OCI-LY7 (cell line): ENCODE data around the gene DUSP21.
"Not testable (repeated sequence)": the region's sequence is repeated elsewhere in the genome, so short reads cannot be mapped to it uniquely, and the experiment has no call there.

Experiments
- EZH2phosphoT487 ChIP-seq: fragments of 200-600 bp; sonication (generic); IDR thresholded peaks from 2 replicates; pipeline ENCODE4 v1.6.1; 2018; ENCODE audit warnings: low read depth, borderline replicate concordance, mild to moderate bottlenecking, mixed run types, antibody characterized with exemption, low read length, moderate library complexity, mixed read lengths
- TF ChIP-seq, protein P1 (sequence below): fragments of 200-600 bp; sonication (generic); conservative IDR thresholded peaks from 2 replicates; pipeline ENCODE4 v1.5.1; 2014; ENCODE audit warnings: mild to moderate bottlenecking, antibody characterized with exemption, low read length, moderate library complexity, mixed read lengths

DNA sequence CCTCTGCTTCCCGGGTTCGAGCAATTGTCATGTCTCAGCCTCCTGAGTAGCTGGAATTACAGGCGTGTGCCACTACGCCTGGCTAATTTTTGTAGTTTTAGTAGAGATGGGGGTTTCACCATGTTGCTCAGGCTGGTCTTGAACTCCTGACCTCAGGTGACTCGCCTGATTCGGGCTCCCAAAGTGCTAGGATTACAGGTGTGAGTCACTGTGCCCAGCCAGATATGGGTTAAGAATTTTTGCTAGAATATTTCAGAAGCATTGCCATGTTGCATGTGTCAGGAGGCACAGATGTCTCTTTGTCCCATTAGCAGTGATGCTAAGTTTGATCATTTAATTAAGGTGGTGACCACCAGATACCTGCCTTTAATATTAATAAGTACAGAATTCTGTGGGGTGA, 7.1 kb downstream of the DUSP21 start:
- TF ChIP-seq, protein P1, sequence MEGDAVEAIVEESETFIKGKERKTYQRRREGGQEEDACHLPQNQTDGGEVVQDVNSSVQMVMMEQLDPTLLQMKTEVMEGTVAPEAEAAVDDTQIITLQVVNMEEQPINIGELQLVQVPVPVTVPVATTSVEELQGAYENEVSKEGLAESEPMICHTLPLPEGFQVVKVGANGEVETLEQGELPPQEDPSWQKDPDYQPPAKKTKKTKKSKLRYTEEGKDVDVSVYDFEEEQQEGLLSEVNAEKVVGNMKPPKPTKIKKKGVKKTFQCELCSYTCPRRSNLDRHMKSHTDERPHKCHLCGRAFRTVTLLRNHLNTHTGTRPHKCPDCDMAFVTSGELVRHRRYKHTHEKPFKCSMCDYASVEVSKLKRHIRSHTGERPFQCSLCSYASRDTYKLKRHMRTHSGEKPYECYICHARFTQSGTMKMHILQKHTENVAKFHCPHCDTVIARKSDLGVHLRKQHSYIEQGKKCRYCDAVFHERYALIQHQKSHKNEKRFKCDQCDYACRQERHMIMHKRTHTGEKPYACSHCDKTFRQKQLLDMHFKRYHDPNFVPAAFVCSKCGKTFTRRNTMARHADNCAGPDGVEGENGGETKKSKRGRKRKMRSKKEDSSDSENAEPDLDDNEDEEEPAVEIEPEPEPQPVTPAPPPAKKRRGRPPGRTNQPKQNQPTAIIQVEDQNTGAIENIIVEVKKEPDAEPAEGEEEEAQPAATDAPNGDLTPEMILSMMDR = not testable (repeated sequence)
- TF ChIP-seq EZH2phosphoT487 = not testable (repeated sequence)
